Mammary epithelial cell (primary cell): ENCODE results near the gene HHAT.

Experiments
- EZH2 ChIP-seq: IDR thresholded peaks from 2 replicates; pipeline ENCODE4 v1.6.1; 2012; ENCODE audit warnings: low read length, inconsistent platforms, borderline replicate concordance
- TF ChIP-seq, protein P1 (sequence below), 2 donors: IDR thresholded peaks in 1 of 2; conservative IDR thresholded peaks in 1 of 2; 2 replicates each; pipeline ENCODE4 v1.5.1; 2011 to 2012; ENCODE audit warnings: inconsistent platforms in 2 of 2, low read length in 2 of 2, mild to moderate bottlenecking in 2 of 2, control low read depth in 1 of 2, low read depth in 1 of 2; ENCODE audit not compliant: insufficient read depth in 1 of 2; ENCODE audit errors: extremely low read depth in 1 of 2

DNA sequence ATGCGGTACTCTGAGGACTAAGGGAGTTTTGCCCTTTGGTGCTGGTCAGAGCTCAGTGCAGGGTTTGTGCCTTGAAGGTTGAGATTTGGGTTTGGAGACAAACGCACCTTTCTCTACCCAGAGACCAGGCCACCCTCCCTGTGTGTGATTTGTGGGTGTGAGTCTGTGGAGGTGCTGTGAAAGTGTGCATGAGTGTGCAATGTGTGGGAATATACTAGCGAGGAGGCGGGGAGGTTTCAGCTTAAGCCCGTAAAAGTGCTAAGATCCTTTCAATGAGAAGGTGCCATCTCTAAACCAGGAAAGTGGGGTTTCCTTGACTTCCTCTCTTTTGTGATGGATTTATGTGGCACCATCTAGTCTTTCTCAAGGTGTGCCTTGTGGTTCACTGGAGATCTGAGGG lies 225.7 kb downstream of the HHAT start:
- TF ChIP-seq, protein P1, sequence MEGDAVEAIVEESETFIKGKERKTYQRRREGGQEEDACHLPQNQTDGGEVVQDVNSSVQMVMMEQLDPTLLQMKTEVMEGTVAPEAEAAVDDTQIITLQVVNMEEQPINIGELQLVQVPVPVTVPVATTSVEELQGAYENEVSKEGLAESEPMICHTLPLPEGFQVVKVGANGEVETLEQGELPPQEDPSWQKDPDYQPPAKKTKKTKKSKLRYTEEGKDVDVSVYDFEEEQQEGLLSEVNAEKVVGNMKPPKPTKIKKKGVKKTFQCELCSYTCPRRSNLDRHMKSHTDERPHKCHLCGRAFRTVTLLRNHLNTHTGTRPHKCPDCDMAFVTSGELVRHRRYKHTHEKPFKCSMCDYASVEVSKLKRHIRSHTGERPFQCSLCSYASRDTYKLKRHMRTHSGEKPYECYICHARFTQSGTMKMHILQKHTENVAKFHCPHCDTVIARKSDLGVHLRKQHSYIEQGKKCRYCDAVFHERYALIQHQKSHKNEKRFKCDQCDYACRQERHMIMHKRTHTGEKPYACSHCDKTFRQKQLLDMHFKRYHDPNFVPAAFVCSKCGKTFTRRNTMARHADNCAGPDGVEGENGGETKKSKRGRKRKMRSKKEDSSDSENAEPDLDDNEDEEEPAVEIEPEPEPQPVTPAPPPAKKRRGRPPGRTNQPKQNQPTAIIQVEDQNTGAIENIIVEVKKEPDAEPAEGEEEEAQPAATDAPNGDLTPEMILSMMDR (conservative IDR thresholded peaks at IDR 0.05 in 1 of 2, IDR thresholded peaks at IDR 0.05 in 1 of 2; ENCODE audit: extremely low read depth in 1 of 2, insufficient read depth in 1 of 2, low read depth in 1 of 2, low read length in 2 of 2): no peak
- TF ChIP-seq EZH2: no peak
